Duodenal mucosa (tissue), 2 donors: ENCODE data around the gene PDE11A.

ENCODE experiments used
- H3K27ac ChIP-seq: one replicate; pipeline ENCODE4 v1.7.0; 2013; ENCODE audit warnings: low read depth, low read length
- H3K27me3 ChIP-seq, 2 donors: one replicate each; pipeline ENCODE4 v1.7.0; 2013; ENCODE audit warnings: low read length in 2 of 2, control low read depth in 1 of 2; ENCODE audit not compliant: insufficient read depth in 2 of 2, control insufficient read depth in 1 of 2
- H3K36me3 ChIP-seq, 2 donors: one replicate each; pipeline ENCODE4 v1.7.0; 2013; ENCODE audit warnings: low read length in 2 of 2, control low read depth in 1 of 2; ENCODE audit not compliant: insufficient read depth in 2 of 2, control insufficient read depth in 1 of 2
- H3K4me1 ChIP-seq, 2 donors: one replicate each; pipeline ENCODE4 v1.7.0; 2013; ENCODE audit warnings: low read length in 2 of 2, control low read depth in 1 of 2; ENCODE audit not compliant: insufficient read depth in 2 of 2, control insufficient read depth in 1 of 2
- H3K4me3 ChIP-seq, 2 donors: one replicate each; pipeline ENCODE4 v1.7.0; 2013; ENCODE audit warnings: low read length in 2 of 2, low read depth in 1 of 2
- H3K9ac ChIP-seq, 2 donors: one replicate each; pipeline ENCODE4 v1.7.0; 2013; ENCODE audit warnings: low read length in 2 of 2, low read depth in 1 of 2
- H3K9me3 ChIP-seq, 2 donors: one replicate each; pipeline ENCODE4 v1.7.0; 2013; ENCODE audit warnings: low read length in 2 of 2, control low read depth in 1 of 2; ENCODE audit not compliant: control insufficient read depth in 1 of 2

PDE11A gene

DNA sequence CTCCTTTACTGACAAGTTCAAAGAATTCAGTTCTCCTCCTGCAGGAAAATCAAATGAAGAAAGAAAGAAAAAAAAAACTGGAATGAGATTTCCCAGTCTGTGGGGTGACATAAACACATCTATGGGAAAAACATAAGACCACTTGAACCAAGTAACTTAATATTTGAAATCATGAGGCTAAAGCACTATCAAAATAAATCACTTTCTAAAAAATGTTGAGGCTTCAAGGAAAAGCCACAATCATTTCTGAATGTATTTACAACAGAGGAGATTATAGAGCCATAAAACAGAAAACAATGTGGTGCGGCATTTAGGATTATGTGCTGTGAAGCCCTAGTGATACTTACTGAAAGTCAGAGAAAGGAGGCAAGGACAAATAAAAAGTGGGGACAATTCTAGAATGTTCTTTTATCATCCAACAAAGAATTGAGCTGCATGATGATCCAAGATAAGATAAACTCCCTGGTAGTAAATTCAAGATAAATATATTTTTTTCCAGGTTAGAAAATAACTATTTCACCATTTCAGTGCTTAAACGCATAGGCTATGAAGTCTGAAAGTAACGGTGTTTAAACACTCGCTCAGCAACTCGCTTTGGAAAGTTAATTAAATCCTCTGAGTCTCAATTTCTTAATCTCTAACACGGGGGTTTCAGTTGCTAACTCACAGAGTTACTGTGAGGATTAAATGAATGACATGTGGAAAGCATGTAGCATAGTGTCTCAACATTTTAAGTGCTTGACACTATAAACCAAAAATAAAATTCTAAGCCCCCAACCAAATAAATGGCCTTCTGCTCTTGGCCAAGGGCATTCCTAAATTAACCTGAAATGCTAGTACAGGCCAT is 391.5 kb downstream of the PDE11A start:
- Histone ChIP-seq H3K27ac (no peak overlapping the region), H3K9ac (no peak overlapping the region), H3K27me3 (no peaks in the 10 kb centered on the region), H3K36me3 (no peaks in the 10 kb centered on the region), H3K4me3 (no peak overlapping the region), H3K9me3 (no peaks in the 10 kb centered on the region), H3K4me1 (peaks cover 0 to 28% of the 10 kb centered on the region in 2 donors)

DNA sequence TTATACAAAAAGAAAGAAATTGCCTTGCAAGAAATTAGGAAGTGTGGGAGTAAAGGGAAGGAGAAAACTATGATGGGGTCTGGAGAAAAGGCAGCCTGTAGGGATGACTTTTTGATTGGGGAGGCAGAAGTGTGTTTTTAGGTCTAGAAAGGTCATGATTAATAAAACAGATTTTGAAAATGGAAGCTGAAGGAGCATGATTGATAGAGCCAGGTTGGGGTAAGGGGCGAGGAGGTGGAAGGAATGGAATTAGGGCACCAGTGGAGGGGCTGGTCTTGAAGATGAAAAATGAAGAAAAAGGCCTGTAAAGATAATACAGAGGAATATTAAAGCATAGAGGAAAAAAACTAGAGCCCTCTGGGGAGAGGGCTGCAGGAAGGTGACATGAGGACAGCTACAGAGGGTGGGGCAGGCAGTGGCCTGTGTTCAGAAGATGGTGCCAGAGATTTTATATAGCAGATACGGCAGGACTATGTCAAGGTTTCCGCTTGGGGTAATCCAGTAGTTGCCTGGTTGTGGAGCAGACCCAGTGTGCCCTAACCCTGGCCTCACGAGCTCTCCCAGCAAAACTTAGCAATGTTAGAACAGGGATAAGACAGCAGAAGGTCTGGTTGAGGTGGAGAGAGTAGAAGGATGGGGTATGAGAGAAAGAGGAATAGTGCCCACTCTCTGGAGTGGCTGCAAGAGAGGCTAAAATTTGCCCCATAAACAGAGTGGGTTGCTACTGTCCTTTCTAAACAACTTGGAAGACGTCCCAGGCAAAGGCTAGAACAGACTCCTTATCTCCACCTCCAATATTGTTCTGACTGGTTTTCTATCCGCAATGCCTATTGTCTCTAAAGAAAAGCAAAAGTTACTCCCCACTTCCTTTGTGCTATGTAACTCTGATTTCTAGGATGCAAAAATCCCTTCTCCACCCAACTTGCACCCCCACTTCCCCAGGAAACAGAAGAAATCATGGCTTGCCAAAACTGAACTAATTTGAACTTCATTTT is 392.7 kb downstream of the PDE11A start:
- no peak overlapping the region for H3K9ac ChIP-seq
- no peak overlapping the region for H3K4me3 ChIP-seq
- H3K27ac ChIP-seq = no peak overlapping the region
- no peaks in the 10 kb centered on the region for H3K36me3 ChIP-seq
- H3K9me3 ChIP-seq = no peaks in the 10 kb centered on the region
- peaks cover 0 to 28% of the 10 kb centered on the region in 2 donors for H3K4me1 ChIP-seq
- H3K27me3 ChIP-seq = no peaks in the 10 kb centered on the region

DNA sequence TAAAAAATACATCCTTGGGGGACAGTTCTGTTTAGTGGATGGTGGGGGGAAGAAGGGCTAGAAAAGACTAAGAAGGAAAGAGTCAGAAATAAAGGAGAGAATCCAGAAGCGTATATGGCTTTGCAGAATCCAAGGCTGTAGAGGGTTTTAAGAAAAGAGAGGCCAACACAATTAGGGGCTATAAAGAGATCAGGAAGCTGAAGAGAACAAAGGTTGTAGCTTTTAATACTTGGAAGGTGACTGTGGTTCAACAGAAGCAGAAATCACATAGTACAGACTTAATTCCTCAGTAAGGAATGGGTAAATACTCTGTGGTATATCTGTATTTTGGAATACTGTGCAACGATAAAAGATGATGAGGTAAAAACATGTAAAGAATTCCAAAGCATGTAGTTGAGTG is 393.6 kb downstream of the PDE11A start:
- Histone ChIP-seq H3K4me3 (no peak overlapping the region), H3K4me1 (peaks cover 0 to 28% of the 10 kb centered on the region in 2 donors), H3K36me3 (no peaks in the 10 kb centered on the region), H3K27me3 (no peaks in the 10 kb centered on the region), H3K9ac (no peak overlapping the region), H3K27ac (no peak overlapping the region), H3K9me3 (no peaks in the 10 kb centered on the region)

DNA sequence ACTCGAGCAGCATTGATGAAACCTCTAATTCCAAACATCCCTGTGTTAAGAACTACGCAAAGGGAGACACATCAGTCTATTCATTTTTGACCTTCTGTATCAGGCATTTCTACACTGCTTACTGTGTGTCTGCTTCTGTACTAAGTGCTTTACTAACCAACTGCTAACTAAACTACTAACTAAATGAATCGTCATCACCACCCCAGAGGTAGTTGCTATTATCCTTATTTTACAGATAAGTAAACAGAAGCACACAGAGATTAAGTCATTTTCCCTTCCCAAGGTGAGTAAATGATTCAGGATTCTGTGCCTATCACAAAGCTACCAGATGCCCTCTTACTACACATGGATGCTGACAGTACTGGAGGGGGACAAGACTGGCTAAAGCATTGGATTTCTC is 395.9 kb downstream of the PDE11A start:
- no peaks in the 10 kb centered on the region for H3K36me3 ChIP-seq
- H3K27me3 ChIP-seq = no peaks in the 10 kb centered on the region
- peaks cover 0 to 27% of the 10 kb centered on the region in 2 donors for H3K4me1 ChIP-seq
- H3K9me3 ChIP-seq = no peaks in the 10 kb centered on the region
- H3K4me3 ChIP-seq = no peak overlapping the region
- H3K9ac ChIP-seq = no peak overlapping the region
- no peak overlapping the region for H3K27ac ChIP-seq

DNA sequence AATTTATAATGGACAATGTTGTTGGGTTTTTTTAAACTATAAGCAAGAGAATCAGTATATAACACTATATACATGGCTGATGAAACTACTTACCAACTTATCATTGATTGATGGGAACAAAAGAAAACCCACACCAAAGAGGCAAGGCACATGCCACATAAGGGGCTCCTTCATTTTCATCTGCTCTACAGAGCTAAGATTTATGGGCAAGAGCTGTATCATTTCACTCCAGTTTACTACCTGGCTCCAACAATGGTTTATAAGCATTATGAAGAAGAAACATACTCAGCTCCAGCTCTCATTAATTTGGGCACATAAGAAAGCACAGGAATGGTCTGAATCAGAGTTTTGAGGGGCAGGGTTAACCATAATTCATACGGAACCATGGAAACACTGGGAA is 396.8 kb downstream of the PDE11A start:
- no peak overlapping the region for H3K27ac ChIP-seq
- H3K9me3 ChIP-seq = no peaks in the 10 kb centered on the region
- H3K27me3 ChIP-seq = no peaks in the 10 kb centered on the region
- no peaks in the 10 kb centered on the region for H3K36me3 ChIP-seq
- H3K4me3 ChIP-seq = no peak overlapping the region
- H3K4me1 ChIP-seq = peaks cover 0 to 19% of the 10 kb centered on the region in 2 donors
- no peak overlapping the region for H3K9ac ChIP-seq

DNA sequence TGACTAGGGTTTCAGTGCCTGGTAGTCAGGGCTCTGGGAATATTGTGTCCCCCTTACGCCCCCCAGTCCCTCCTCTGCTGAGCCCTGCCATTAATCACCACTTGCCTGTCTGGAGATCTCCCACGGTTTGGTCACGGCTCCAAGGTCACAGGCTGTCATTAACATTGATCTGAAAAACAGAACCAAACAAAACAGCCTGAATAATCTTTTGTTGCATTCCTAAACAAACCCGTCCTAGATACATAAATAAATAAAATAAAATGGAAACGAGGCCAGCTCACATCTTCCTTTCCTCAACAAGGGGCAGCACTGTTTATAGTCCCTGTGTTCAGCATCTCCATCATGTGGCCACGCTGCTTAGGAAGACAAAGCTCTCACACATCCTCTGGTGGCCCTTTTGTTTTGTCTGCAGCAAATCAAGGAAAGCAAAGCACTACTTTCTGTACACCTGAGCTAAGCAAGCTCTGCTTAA is 397.2 kb downstream of the PDE11A start:
- Histone ChIP-seq H3K36me3 (no peaks in the 10 kb centered on the region), H3K27me3 (no peaks in the 10 kb centered on the region), H3K4me3 (no peak overlapping the region), H3K4me1 (peaks cover 0 to 16% of the 10 kb centered on the region in 2 donors), H3K9ac (no peak overlapping the region), H3K27ac (no peak overlapping the region), H3K9me3 (no peaks in the 10 kb centered on the region)

DNA sequence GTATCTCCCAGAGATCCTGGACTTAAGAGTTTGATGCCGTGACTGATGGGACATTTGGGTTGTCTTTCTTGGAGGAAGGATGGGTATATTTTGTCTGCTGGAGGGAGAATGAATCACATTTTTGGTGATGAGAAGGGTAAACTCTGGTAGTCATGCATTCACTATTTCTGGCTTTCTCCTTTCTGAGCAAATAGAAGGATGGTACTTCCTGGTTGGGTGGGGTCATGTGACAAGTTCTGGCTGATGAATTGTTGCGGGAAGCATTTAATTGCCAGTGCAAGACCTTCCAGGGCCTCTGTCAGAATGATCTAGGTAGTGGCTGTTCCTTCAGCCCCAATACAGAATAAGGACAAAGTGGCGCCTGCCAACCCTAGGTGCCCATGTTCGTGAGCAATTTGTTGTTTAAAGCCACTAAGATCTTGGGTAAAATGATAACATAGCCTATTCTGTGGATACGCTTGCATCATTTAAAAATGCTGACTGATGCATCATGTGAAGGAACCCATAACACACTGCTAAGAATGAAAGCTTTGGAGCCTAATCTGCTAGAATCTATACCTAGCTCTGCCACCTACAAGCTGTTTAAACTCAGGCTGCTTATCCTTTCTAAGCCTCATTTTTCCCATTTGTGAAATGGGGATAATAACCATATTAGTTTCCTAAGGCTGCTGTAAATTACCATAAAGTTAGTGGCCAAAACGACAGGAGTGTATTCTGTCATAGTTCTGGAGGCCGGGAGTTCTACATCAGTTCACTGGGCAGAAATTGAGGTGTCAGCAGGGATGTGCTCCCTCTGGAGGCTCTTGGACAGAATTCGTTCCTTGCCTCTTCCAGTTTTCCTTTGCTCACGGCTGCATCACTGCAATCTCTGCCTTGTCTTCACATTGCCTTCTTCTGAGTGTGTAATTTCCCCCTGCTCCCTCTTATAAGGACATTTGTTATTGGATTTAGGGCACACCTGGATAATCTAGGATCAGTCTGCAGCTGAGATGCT is 398.7 kb downstream of the PDE11A start:
- Histone ChIP-seq H3K27ac (no peak overlapping the region), H3K4me3 (no peak overlapping the region), H3K9ac (no peak overlapping the region), H3K4me1 (peaks cover 0 to 2% of the 10 kb centered on the region in 2 donors), H3K36me3 (no peaks in the 10 kb centered on the region), H3K9me3 (no peaks in the 10 kb centered on the region), H3K27me3 (no peaks in the 10 kb centered on the region)

DNA sequence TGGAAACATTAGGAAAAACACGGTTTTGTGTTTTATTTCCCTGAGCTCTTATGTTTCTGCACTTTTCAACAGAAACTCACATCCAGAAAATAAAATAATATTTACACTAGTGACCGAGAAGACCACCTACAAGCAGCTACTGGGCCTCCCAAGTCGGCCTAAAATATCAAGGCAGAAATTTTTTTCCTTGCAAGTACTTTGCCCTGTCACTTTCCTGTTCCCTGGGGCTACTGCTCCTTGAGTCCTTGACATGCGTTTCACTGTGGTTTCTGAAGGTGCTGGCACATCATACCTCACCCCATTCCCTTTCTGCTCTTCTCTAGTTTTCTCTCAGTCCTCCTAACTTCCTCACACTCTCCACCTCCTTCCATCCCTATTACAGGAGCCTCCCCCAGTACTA is 400.9 kb downstream of the PDE11A start:
- Histone ChIP-seq H3K27me3 (no peaks in the 10 kb centered on the region), H3K9me3 (no peaks in the 10 kb centered on the region), H3K4me3 (no peak overlapping the region), H3K27ac (no peak overlapping the region), H3K9ac (no peak overlapping the region), H3K4me1 (no peaks in the 10 kb centered on the region), H3K36me3 (no peaks in the 10 kb centered on the region)

DNA sequence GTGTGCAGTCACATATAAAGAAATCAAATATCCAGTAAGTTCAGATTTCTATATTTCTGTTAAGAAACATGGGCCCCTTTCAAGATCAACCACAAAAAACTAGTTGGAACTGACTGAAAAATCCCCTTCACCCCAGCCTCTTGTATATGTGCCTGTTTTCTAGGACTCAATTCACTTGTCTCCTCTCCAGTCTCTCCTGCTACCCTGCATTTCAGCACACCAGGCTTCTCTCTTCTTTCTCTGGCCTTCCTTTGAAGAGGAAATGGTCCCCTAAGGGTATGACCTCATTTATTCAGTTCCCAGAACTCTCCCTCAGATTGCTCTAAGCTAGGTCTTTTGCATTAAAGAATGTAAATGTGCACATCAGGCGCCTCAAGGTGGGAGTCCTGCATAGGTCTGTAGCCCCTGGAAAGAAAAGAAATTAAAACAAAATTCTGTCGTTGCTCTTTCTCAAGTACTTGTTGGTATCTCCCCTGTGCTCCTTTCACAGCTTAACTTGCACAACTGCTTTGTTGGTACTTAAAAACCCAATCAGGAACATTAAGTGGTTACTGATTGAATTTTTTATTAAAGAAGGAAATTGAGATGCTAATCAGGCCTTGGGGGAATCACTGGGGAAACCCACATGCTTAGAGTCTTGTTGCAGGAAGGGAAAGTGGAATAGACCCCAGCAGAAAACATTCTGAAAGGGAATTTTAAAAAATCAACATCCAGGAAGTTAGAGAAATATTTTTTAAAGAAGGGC is 401.6 kb downstream of the PDE11A start:
- H3K27me3 ChIP-seq = no peaks in the 10 kb centered on the region
- no peaks in the 10 kb centered on the region for H3K36me3 ChIP-seq
- no peaks in the 10 kb centered on the region for H3K9me3 ChIP-seq
- H3K27ac ChIP-seq = no peak overlapping the region
- no peaks in the 10 kb centered on the region for H3K4me1 ChIP-seq
- no peak overlapping the region for H3K4me3 ChIP-seq
- H3K9ac ChIP-seq = no peak overlapping the region
